ENCODE data around the gene GAPVD1. TPM values are rescaled to one million over a fixed set of nuclear protein-coding genes. Genes with fewer than 3 reads are reported as not detected.
"Not testable (repeated sequence)": the region's sequence is repeated elsewhere in the genome, so short reads cannot be mapped to it uniquely, and the experiment has no call there.

Gene GAPVD1
- total RNA-seq, 2 experiments from 2014 or later: 41.6 to 47.7 TPM

DNA sequence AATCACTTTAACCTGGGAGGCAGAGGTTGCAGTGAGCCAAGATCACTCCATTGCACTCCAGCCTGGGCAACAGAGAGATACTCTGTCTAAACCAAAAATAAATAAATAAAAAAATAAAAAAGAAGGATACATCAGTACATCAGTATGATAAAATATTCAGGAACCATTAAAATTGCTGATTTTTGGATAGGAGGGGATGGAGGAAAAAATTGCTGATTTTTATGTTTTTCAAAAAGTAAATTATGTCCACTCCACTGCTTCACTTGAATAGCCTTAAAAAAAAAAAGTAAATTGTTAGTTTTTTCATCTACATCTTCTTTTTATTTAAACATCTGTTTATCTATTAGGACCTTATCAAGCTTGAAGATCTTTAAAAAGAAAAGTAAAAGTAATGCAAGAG, 7.4 kb upstream of the GAPVD1 start:
- no peak for DNase-seq
- ChIA-PET CTCF (interaction anchor here (1.1 kb wide), 1 partner anchor 110 kb away, joined by 3 read pairs; no protein-coding TSS in a partner anchor), POLR2A (no interaction called here)
- Mint-ChIP-seq H3K27me3 (no peaks in the 10 kb centered on the region), H3K4me1 (no peaks in the 10 kb centered on the region), H3K4me3 (no peak overlapping the region), H3K36me3 (ENCODE audit: low read depth) (no peaks in the 10 kb centered on the region), H3K27ac (no peak overlapping the region), H3K9me3 (ENCODE audit: low read depth) (no peaks in the 10 kb centered on the region)
- intact Hi-C loops (cut with DNase I, micrococcal nuclease): no loop called here
- no peak for ATAC-seq

DNA sequence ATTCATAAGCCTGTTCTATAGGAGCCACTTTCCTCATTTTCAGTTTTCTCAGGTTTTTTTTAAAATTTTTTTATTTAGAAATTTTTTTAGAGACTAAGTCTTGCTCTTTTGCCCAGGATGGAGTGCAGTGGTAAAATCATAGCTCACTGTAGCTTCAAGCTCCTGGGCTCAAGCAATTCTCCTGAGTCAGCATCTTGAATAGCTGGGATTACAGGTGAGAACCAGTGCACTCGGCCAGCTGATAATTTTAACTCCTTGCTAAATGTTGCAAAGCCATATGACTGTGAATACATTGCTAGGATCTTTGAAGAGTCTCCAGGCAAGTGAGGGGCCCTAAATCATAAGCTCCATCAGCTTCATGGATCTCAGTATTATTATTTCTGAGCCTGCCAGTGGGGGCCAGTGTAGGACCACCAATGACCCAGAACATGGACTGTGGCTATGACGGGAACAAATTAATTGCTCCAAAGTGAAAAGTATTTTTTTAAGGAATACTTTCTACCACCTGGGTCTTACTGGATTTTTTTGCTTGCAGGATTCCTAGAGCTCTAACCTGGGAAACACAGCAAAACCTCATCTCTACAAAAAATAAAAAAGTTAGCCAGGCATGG, 5.7 kb upstream of the GAPVD1 start:
- Mint-ChIP-seq H3K4me1 (peaks cover 6% of the 10 kb centered on the region), H3K9me3 (ENCODE audit: low read depth) (no peaks in the 10 kb centered on the region), H3K4me3 (no peak overlapping the region), H3K27me3 (no peaks in the 10 kb centered on the region), H3K27ac (no peak overlapping the region), H3K36me3 (ENCODE audit: low read depth) (no peaks in the 10 kb centered on the region)
- ATAC-seq (peak; percentile 39), DNase-seq (no peak)
- ChIA-PET CTCF (interaction anchor here (0.6 to 1.3 kb wide), 9 partner anchors 9 to 378 kb away, joined by 3 to 4 read pairs (median 3); partner anchors contain the start of gene HSPA5), POLR2A (interaction anchor here (1.1 kb wide), 1 partner anchor 14 kb away, joined by 4 read pairs; no protein-coding TSS in a partner anchor)
- intact Hi-C loops (cut with DNase I, micrococcal nuclease): loop anchor here (1.0 to 5.0 kb wide), 2 partner anchors 116 to 118 kb away; no protein-coding TSS in a partner anchor

DNA sequence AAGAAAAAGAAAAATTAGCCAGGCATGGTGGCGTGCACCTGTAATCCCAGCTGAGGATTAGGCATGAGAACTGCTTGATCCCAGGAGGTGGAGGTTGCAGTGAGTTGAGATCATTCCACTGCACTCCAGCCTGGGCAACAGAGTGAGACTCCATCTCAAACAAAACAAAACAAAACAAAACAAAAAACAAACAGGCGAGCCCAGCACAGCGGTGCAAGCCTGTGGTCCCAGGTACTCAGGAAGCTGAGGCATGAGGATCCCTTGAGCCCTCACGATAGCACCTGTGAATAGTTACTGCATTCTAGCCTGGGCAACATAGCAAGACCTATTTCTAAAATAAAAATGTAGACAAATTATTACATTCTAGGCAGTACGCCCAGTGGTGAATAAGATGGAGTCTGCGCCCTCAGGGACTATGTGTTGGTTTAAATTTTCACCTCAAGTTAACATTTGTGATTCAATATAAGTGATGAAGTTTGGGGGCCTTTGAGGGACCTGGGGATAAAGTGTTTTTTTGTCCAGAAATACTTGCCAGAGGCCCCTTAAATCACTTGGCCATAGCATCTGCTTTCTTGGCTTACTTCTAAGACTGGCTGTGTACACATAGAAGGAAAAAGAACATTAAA, 3.4 kb upstream of the GAPVD1 start:
- H3K4me3 Mint-ChIP-seq: no peak overlapping the region
- POLR2A ChIA-PET: no interaction called here
- DNase-seq: no peak
- H3K9me3 Mint-ChIP-seq (ENCODE audit: low read depth): no peaks in the 10 kb centered on the region
- CTCF ChIA-PET: interaction anchor here (0.6 kb wide), 1 partner anchor 11 kb away, joined by 4 read pairs; no protein-coding TSS in a partner anchor
- H3K27me3 Mint-ChIP-seq: no peaks in the 10 kb centered on the region
- ATAC-seq: no peak
- no peak overlapping the region for H3K27ac Mint-ChIP-seq
- peaks cover 2% of the 10 kb centered on the region for H3K36me3 Mint-ChIP-seq (ENCODE audit: low read depth)
- H3K4me1 Mint-ChIP-seq: peaks cover 20% of the 10 kb centered on the region
- intact Hi-C loops (cut with DNase I, micrococcal nuclease): loop anchor here in 1 of 2 experiments (5.0 kb wide), 1 partner anchor 114 kb away; no protein-coding TSS in a partner anchor

DNA sequence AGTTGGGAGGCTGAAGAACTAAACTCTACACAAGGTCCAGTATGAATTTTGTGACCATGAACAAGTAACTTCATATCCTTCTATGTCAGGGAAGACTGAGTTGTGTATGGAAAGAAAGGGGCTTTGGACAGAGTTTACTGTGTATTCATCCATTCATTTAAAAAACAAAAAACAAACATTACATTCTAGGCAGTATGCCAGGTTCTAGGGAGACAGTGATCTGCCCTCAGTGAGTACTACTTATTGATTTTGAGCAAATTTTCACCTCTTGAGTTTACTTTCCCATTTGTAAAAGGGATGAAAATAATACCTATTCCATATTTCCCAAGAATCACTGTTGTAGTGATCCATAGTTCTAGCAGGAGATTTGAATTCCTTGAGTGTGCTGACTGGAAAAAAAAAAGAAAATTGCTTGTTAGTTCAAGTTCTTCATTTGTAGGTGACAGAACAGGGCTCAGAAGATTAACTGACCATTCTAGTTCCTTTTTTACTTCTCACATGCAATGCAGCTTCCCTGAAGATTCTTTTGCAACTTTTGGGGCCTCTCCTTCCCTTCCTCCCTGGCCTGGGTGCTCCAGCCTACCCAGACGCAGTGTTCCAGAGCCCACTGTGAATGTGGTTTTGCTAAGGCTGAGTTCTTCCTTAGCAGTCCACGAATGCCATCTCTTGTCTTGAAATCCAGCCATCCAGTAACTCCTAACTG, 2.6 kb upstream of the GAPVD1 start:
- Mint-ChIP-seq H3K4me3 (no peak overlapping the region), H3K27me3 (no peaks in the 10 kb centered on the region), H3K36me3 (ENCODE audit: low read depth) (peaks cover 9% of the 10 kb centered on the region), H3K27ac (no peak overlapping the region), H3K9me3 (ENCODE audit: low read depth) (no peaks in the 10 kb centered on the region), H3K4me1 (peaks cover 27% of the 10 kb centered on the region)
- intact Hi-C loops (cut with DNase I, micrococcal nuclease): loop anchor here in 1 of 2 experiments (5.0 kb wide), 1 partner anchor 113 kb away; no protein-coding TSS in a partner anchor
- POLR2A ChIA-PET: no interaction called here
- no peak for DNase-seq
- CTCF ChIA-PET: no interaction called here
- ATAC-seq: no peak

DNA sequence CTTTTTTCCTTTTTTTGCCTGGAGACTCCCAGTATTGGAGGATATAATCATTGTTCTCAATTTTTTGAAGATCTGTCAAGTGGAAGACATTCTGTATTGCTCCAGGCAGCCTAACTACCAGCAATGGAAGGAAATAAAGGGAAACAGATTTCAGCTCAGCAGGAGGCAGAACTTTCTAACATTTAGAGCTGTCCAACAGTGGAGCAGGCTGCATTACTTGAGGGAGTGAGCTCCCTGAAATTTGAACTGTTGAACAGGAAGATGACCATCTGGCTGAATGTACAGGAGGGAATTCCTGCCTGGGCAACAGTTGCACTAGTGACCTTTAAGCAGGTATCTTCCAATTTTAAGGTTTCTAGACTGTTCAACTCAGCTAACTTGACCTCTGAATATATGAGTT, 1.1 kb upstream of the GAPVD1 start:
- Mint-ChIP-seq H3K9me3 (ENCODE audit: low read depth) (no peaks in the 10 kb centered on the region), H3K4me3 (peak overlapping the region; percentile 99), H3K36me3 (ENCODE audit: low read depth) (peaks cover 19% of the 10 kb centered on the region), H3K27ac (peak overlapping the region; percentile 96), H3K4me1 (peaks cover 41% of the 10 kb centered on the region), H3K27me3 (no peaks in the 10 kb centered on the region)
- no peak for ATAC-seq
- CTCF ChIA-PET: no interaction called here
- intact Hi-C loops (cut with DNase I, micrococcal nuclease): loop anchor here in 1 of 2 experiments (10.0 kb wide), 1 partner anchor 846 kb away; the partner anchor contains the start of gene PSMB7
- no peak for DNase-seq
- POLR2A ChIA-PET: interaction anchor here (0.9 to 2.7 kb wide), 2 partner anchors 20 to 22 kb away, joined by 4 to 20 read pairs; partner anchors contain the start of gene HSPA5

DNA sequence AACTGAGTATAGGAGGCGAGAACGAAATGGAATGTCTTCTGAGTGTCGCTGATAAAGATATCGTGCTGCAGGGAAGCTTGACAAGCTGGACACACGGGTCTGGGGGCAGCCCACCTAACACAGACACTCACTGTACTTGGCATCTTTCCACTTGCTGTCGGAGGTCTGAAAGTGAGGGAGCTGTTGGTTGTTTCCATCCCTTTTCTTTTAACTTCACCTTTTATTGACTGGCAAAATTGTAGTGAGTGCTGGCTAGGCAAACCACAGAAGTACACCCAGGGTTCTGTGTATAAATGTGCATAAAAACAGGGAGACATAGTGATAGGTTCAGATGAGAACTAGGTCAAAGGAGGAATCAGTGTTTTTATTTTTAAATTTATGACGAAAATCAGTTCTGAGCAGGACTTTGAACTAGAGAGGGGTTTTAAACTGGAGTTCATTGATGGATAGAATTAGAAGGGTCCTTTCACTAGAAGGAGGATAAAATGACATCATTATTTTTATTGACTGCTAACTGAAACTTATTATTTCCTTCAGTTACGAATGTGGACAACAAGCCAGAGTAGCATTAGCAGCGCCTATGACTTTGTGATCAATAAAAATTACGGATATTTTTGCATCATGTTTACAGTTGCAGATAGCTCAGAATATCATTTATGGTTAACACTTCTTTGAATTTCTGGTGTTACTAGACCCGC, 817 bp downstream of the GAPVD1 start:
- DNase-seq: no peak
- H3K4me1 Mint-ChIP-seq: peaks cover 45% of the 10 kb centered on the region
- intact Hi-C loops (cut with DNase I, micrococcal nuclease): loop anchor here in 1 of 2 experiments (10.0 kb wide), 1 partner anchor 848 kb away; the partner anchor contains the start of gene PSMB7
- no peaks in the 10 kb centered on the region for H3K9me3 Mint-ChIP-seq (ENCODE audit: low read depth)
- H3K36me3 Mint-ChIP-seq (ENCODE audit: low read depth): peaks cover 22% of the 10 kb centered on the region
- ATAC-seq: no peak
- peak overlapping the region; percentile 99 for H3K4me3 Mint-ChIP-seq
- ChIA-PET CTCF (interaction anchor here (0.7 to 1.2 kb wide), 3 partner anchors 10 to 22 kb away, joined by 4 to 5 read pairs (median 5); partner anchors contain the start of gene HSPA5), POLR2A (interaction anchor here (1.2 to 2.7 kb wide), 3 partner anchors 11 to 45 kb away, joined by 4 to 20 read pairs (median 4); partner anchors contain the start of gene HSPA5)
- no peaks in the 10 kb centered on the region for H3K27me3 Mint-ChIP-seq
- peak overlapping the region; percentile 96 for H3K27ac Mint-ChIP-seq

DNA sequence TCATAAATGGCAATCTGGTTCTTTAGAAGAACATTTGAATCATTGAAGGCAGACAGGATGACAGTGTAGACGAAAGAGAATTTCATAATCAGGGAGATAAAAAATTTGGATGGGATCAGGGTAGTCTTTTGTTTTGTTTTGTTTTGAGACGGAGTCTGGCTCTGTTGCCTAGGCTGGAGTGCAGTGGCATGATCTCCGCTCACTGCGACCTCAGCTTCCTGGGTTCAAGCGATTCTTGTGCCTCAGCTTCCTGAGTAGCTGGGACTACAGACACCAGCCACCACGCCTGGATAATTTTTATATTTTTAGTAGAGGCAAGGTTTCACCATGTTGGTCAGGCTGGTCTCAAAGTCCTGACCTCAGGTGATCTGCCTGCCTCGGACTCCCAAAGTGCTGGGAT, 2.4 kb downstream of the GAPVD1 start:
- H3K27me3 Mint-ChIP-seq; ATAC-seq; DNase-seq; H3K9me3 Mint-ChIP-seq (ENCODE audit: low read depth): not testable (repeated sequence)
- Mint-ChIP-seq H3K4me3 (peak overlapping the region; percentile 48), H3K4me1 (peaks cover 54% of the 10 kb centered on the region), H3K27ac (peak overlapping the region; percentile 88), H3K36me3 (ENCODE audit: low read depth) (peaks cover 26% of the 10 kb centered on the region)
- intact Hi-C loops (cut with DNase I, micrococcal nuclease): loop anchor here in 1 of 2 experiments (10.0 kb wide), 1 partner anchor 849 kb away; the partner anchor contains the start of gene PSMB7
- ChIA-PET POLR2A (interaction anchor here (1.6 kb wide), 1 partner anchor 9 kb away, joined by 4 read pairs; no protein-coding TSS in a partner anchor), CTCF (interaction anchor here (1.5 kb wide), 1 partner anchor 8 kb away, joined by 4 read pairs; no protein-coding TSS in a partner anchor)

GRCh38 chr9:125268394-125269013, 6.9 kb downstream of the GAPVD1 start:
- Mint-ChIP-seq H3K9me3 (ENCODE audit: low read depth) (no peaks in the 10 kb centered on the region), H3K27ac (no peak overlapping the region), H3K4me3 (no peak overlapping the region), H3K27me3 (no peaks in the 10 kb centered on the region), H3K4me1 (peaks cover 44% of the 10 kb centered on the region), H3K36me3 (ENCODE audit: low read depth) (peaks cover 33% of the 10 kb centered on the region)
- DNase-seq (no peak), ATAC-seq (no peak)
- ChIA-PET POLR2A (no interaction called here), CTCF (interaction anchor here (0.6 to 1.4 kb wide), 5 partner anchors 13 to 761 kb away, joined by 3 to 4 read pairs (median 3); no protein-coding TSS in a partner anchor)
- intact Hi-C loops (cut with DNase I, micrococcal nuclease): loop anchor here in 1 of 2 experiments (10.0 kb wide), 1 partner anchor 854 kb away; the partner anchor contains the start of gene PSMB7

- intact Hi-C loops (cut with DNase I, micrococcal nuclease): loop anchor here in 1 of 2 experiments (10.0 kb wide), 1 partner anchor 854 kb away; the partner anchor contains the start of gene PSMB7
- H3K4me1 Mint-ChIP-seq: peaks cover 40% of the 10 kb centered on the region
- H3K36me3 Mint-ChIP-seq (ENCODE audit: low read depth): peaks cover 28% of the 10 kb centered on the region
- CTCF ChIA-PET: interaction anchor here (0.7 to 1.4 kb wide), 4 partner anchors 13 to 760 kb away, joined by 3 to 4 read pairs (median 4); no protein-coding TSS in a partner anchor
- ATAC-seq (no peak), DNase-seq (no peak)
- POLR2A ChIA-PET: no interaction called here
- no peak overlapping the region for H3K4me3 Mint-ChIP-seq
- H3K27ac Mint-ChIP-seq: no peak overlapping the region
- H3K27me3 Mint-ChIP-seq: no peaks in the 10 kb centered on the region
- H3K9me3 Mint-ChIP-seq (ENCODE audit: low read depth): no peaks in the 10 kb centered on the region
Measured at GRCh38 chr9:125269014-125269397, 7.4 kb downstream of the GAPVD1 start.

DNA sequence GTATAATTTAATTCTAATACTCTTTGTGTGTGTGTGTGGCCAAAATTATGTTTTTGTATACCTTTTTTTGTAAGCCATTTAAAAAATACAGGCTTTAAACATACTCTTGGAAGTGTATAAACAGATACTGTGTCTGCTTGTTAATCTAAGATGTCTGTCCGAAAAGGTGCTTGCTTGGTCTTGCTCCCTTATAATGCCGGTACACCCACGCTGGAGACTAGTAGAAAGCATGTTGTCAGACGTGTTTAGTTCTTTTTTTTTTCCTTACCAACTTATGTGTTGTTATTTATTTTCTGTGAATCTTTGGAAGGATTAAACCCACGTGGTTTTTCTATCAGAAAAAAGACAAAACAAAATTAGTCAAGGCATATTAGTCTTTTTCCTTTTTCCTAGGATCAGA, 9.5 kb downstream of the GAPVD1 start:
- H3K27me3 Mint-ChIP-seq: no peaks in the 10 kb centered on the region
- ChIA-PET POLR2A (no interaction called here), CTCF (no interaction called here)
- peaks cover 26% of the 10 kb centered on the region for H3K4me1 Mint-ChIP-seq
- peaks cover 18% of the 10 kb centered on the region for H3K36me3 Mint-ChIP-seq (ENCODE audit: low read depth)
- intact Hi-C loops (cut with DNase I, micrococcal nuclease): no loop called here
- ATAC-seq (no peak), DNase-seq (no peak)
- no peak overlapping the region for H3K4me3 Mint-ChIP-seq
- no peak overlapping the region for H3K27ac Mint-ChIP-seq
- no peaks in the 10 kb centered on the region for H3K9me3 Mint-ChIP-seq (ENCODE audit: low read depth)

Data from activated CD4-positive, alpha-beta T cell treated with anti-CD3 and anti-CD28 coated beads for 36 hours (primary cell).